GM12878 (cell line): ENCODE measurements around the gene OR2J1. TPM values are rescaled to one million over a fixed set of nuclear protein-coding genes. Genes with fewer than 3 reads are reported as not detected.
A peak's percentile ranks its signal among the peaks of the same experiment; 100 is the strongest.

Source experiments
- ATAC-seq: fragments of 200-7000 bp; cut with Tn5 transposase; 3 replicates; pipeline ENCODE4 v1.9.1; 2020; ENCODE audit warnings: mild to moderate bottlenecking, moderate library complexity
- Bru-seq: library from RNA; stranded (reverse); fragments of 400-500 nt; gene quantifications from one replicate; lab custom pipeline; 2021; lab: Mats Ljungman, UMichigan
- BruChase-seq, 2 experiments: library from RNA; stranded (reverse); fragments of 400-500 nt; gene quantifications; one replicate each; lab custom pipeline; 2021; lab: Mats Ljungman, UMichigan
- BruUV-seq: library from RNA; stranded (reverse); fragments of 400-500 nt; replicated peaks from 2 replicates; lab custom pipeline; 2021; lab: Mats Ljungman, UMichigan
- CTCF ChIA-PET: fragments of 300-600 bp; sonication (Branson Sonifier 250); formaldehyde crosslinking; extraction: SDS; loops from one replicate; lab custom pipeline; 2021; ENCODE audit warnings: inconsistent platforms; lab: Yijun Ruan, JAX
- POLR2A ChIA-PET: fragments of 350-600 bp; formaldehyde crosslinking; extraction: SDS; loops from one replicate; lab custom pipeline; 2021; ENCODE audit warnings: inconsistent platforms; lab: Charles Lee
- RAD21 ChIA-PET: fragments of 300-600 bp; sonication (Branson Sonifier 250); formaldehyde crosslinking; loops from one replicate; lab custom pipeline; 2023; ENCODE audit warnings: antibody characterized with exemption; ENCODE audit not compliant: unreplicated experiment; lab: Charles Lee
- SMC1A ChIA-PET: fragments of 300-600 bp; sonication (Branson Sonifier 250); formaldehyde crosslinking; loops from one replicate; lab custom pipeline; 2023; ENCODE audit not compliant: unreplicated experiment, uncharacterized antibody; lab: Charles Lee
- DNase-seq: peaks from one replicate; pipeline ENCODE4 v3.0.0-alpha.2; 2011; ENCODE audit warnings: low read depth, low spot score
- FAIRE-seq: peaks from 3 replicates; lab custom pipeline; 2011; peaks lifted over from hg19 to GRCh38; lab: Jason Lieb, UNC
- H2AFZ ChIP-seq: 2 replicates; pipeline ENCODE4 v1.6.0; 2011; ENCODE audit warnings: low read depth, low read length, control low read depth; ENCODE audit not compliant: control insufficient read depth
- H3K27ac ChIP-seq: 2 replicates; pipeline ENCODE4 v1.5.1; 2011; ENCODE audit warnings: control low read depth; ENCODE audit not compliant: control insufficient read depth, insufficient read depth
- H3K27me3 ChIP-seq, 2 experiments: replicated peaks in 1 of 2; 2 replicates each; pipeline versions ENCODE4 v1.6.0 to v1.6.1; 2011; ENCODE audit warnings: low read length in 1 of 2; ENCODE audit not compliant: control insufficient read depth in 2 of 2, insufficient read depth in 2 of 2
- H3K36me3 ChIP-seq, 2 experiments: 2 replicates each; pipeline ENCODE4 v1.5.1; 2011; ENCODE audit warnings: low read length in 1 of 2; ENCODE audit not compliant: control insufficient read depth in 2 of 2, insufficient read depth in 2 of 2
- H3K4me1 ChIP-seq: 2 replicates; pipeline ENCODE4 v1.6.1; 2011; ENCODE audit warnings: mild to moderate bottlenecking, low read length, moderate library complexity, mixed read lengths; ENCODE audit not compliant: control insufficient read depth, insufficient read depth
- H3K4me2 ChIP-seq: 2 replicates; pipeline ENCODE4 v1.6.0; 2011; ENCODE audit warnings: control low read depth; ENCODE audit not compliant: control insufficient read depth, insufficient read depth
- H3K4me3 ChIP-seq: fragments of 200-600 bp; sonication (generic); 2 replicates; pipeline ENCODE4 v1.5.1; 2016
- H3K79me2 ChIP-seq: 2 replicates; pipeline ENCODE4 v1.6.0; 2011; ENCODE audit warnings: low read length; ENCODE audit not compliant: control insufficient read depth, insufficient read depth
- H3K9ac ChIP-seq: 2 replicates; pipeline ENCODE4 v1.8.0; 2011; ENCODE audit warnings: low read length, control low read depth, mixed read lengths; ENCODE audit not compliant: control insufficient read depth, insufficient read depth
- H3K9me3 ChIP-seq: replicated peaks from 3 replicates; pipeline ENCODE4 v1.5.1; 2011; ENCODE audit warnings: mild to moderate bottlenecking, low read length; ENCODE audit not compliant: control insufficient read depth, insufficient read depth
- H4K20me1 ChIP-seq: 2 replicates; pipeline ENCODE4 v1.6.0; 2011; ENCODE audit not compliant: control insufficient read depth, insufficient read depth
- ASH2L ChIP-seq: fragments of 300-600, 200-600 bp; sonication (generic); IDR thresholded peaks from 2 replicates; pipeline ENCODE4 v1.6.1; 2017; ENCODE audit warnings: low read depth, mild to moderate bottlenecking, borderline replicate concordance
- CREB1 ChIP-seq: IDR thresholded peaks from 2 replicates; pipeline ENCODE4 v1.6.1; 2012; ENCODE audit warnings: low read depth, mild to moderate bottlenecking, inconsistent platforms
- ETV6 ChIP-seq, 2 experiments: fragments of 450-650 bp in 1 of 2; IDR thresholded peaks in 1 of 2; conservative IDR thresholded peaks in 1 of 2; 2 replicates each; pipeline ENCODE4 v1.6.1; 2014; ENCODE audit warnings: antibody characterized with exemption in 1 of 2, borderline replicate concordance in 1 of 2, low read depth in 1 of 2, mild to moderate bottlenecking in 1 of 2, moderate library complexity in 1 of 2
- GABPA ChIP-seq: IDR thresholded peaks from 2 replicates; pipeline ENCODE4 v1.6.1; 2014; ENCODE audit warnings: antibody characterized with exemption, low read depth, mild to moderate bottlenecking, inconsistent platforms
- JUND ChIP-seq: IDR thresholded peaks from 2 replicates; pipeline ENCODE4 v1.6.1; 2012; ENCODE audit warnings: low read depth, mild to moderate bottlenecking, low read length, improper control_type of control experiment, moderate library complexity
- MTA2 ChIP-seq: fragments of 450-650 bp; IDR thresholded peaks from 2 replicates; pipeline ENCODE4 v1.6.1; 2016; ENCODE audit warnings: low read depth, mild to moderate bottlenecking, moderate library complexity
- NFYB ChIP-seq: IDR thresholded peaks from 2 replicates; pipeline ENCODE4 v1.6.1; 2011; ENCODE audit warnings: low read depth, mild to moderate bottlenecking, low read length, improper control_type of control experiment, moderate library complexity; ENCODE audit not compliant: insufficient read depth
- NR2C2 ChIP-seq: IDR thresholded peaks from 2 replicates; pipeline ENCODE4 v1.6.1; 2011; ENCODE audit warnings: borderline replicate concordance, low read depth; ENCODE audit not compliant: control insufficient read depth, insufficient read length
- SMARCA5 ChIP-seq: fragments of 450-650 bp; IDR thresholded peaks from 2 replicates; pipeline ENCODE4 v1.6.1; 2017; ENCODE audit warnings: mild to moderate bottlenecking
- SP1 ChIP-seq: IDR thresholded peaks from one replicate; pipeline ENCODE4 v1.6.1; 2011; ENCODE audit warnings: low read depth, low read length
- TAF1 ChIP-seq: IDR thresholded peaks from 2 replicates; pipeline ENCODE4 v1.6.1; 2011; ENCODE audit warnings: mild to moderate bottlenecking, low read depth, low read length, borderline replicate concordance
- YY1 ChIP-seq: IDR thresholded peaks from 2 replicates; pipeline ENCODE4 v1.6.1; 2011; ENCODE audit warnings: low read depth, mild to moderate bottlenecking, low read length
- ZBED1 ChIP-seq: IDR thresholded peaks from 2 replicates; pipeline ENCODE4 v1.6.1; 2016; ENCODE audit warnings: borderline replicate concordance
- ZNF207 ChIP-seq: fragments of 450-650 bp; IDR thresholded peaks from 2 replicates; pipeline ENCODE4 v1.6.1; 2014; ENCODE audit warnings: antibody characterized with exemption, mild to moderate bottlenecking, borderline replicate concordance
- ZNF217 ChIP-seq: fragments of 450-650 bp; IDR thresholded peaks from 2 replicates; pipeline ENCODE4 v1.6.1; 2017; ENCODE audit warnings: antibody characterized with exemption, mild to moderate bottlenecking
- ZNF274 ChIP-seq: IDR thresholded peaks from one replicate; pipeline ENCODE4 v1.8.0; 2011; ENCODE audit not compliant: insufficient read length, insufficient read depth
- ZNF384 ChIP-seq: IDR thresholded peaks from 2 replicates; pipeline ENCODE4 v1.6.1; 2012; ENCODE audit warnings: low read depth, mild to moderate bottlenecking, low read length, improper control_type of control experiment, borderline replicate concordance
- ZZZ3 ChIP-seq: IDR thresholded peaks from 2 replicates; pipeline ENCODE4 v1.6.1; 2011; ENCODE audit warnings: low read depth; ENCODE audit not compliant: control insufficient read depth, insufficient read length
- WGBS: methylation state at CpG from one replicate; pipeline ENCODE4 v1.1.6; 2016; ENCODE audit warnings: low lambda C conversion rate; ENCODE audit not compliant: insufficient replicate concordance, insufficient coverage; ENCODE audit errors: missing lambda C conversion rate; 5-methylcytosine and 5-hydroxymethylcytosine counted together
- in situ Hi-C: fragments of 300-500 bp; cut with MboI; formaldehyde crosslinking; loops from 9 replicates; pipeline ENCODE4 v1.14.3; 2018; ENCODE audit warnings: mixed read lengths
- intact Hi-C: fragments of 100-400 bp; cut with micrococcal nuclease; formaldehyde crosslinking; loops from one replicate; pipeline ENCODE4 v1.14.2; 2022; ENCODE audit not compliant: unreplicated experiment
- long read RNA-seq, 2 experiments: library from polyadenylated mRNA; unstranded; transcript quantifications; one replicate each; pipeline ENCODE4 v2.0.0, GENCODE V29; 2019 to 2020
- polyA minus RNA-seq, 3 experiments: library from RNA; depleted of rRNA, polyadenylated mRNA; stranded (reverse); fragments of >200 nt; gene quantifications; 2 replicates each; pipeline ENCODE4 v1.2.3, GENCODE V29; 2011
- polyA plus RNA-seq, 11 experiments: library from polyadenylated mRNA; depleted of rRNA in 4 of 11; unstranded in 6 of 11; stranded (reverse) in 5 of 11; fragments of >200 nt; fragmentation: Nextera tagmentation in 4 of 11; fragmentation: Illumina TruSeq in 1 of 11; extraction: Ambion mirVana in 4 of 11; extraction: Trizol in 1 of 11; gene quantifications; 1 replicate in 1 of 11; 2 replicates in 10 of 11; pipeline versions ENCODE4 v1.2.1 to v1.2.3, GENCODE V29; 2011 to 2016; ENCODE audit warnings: inconsistent platforms in 2 of 11, missing spikeins in 2 of 11, low read depth in 1 of 11
- total RNA-seq, 4 experiments: library from RNA; depleted of rRNA in 3 of 4; stranded (reverse); fragments of >200 nt in 3 of 4; fragmentation: Illumina TruSeq in 1 of 4; extraction: Trizol in 1 of 4; gene quantifications; 2 replicates each; pipeline versions ENCODE4 v1.2.1 to v1.2.3, GENCODE V29; 2013 to 2021

The OR2J1 gene
- not detected in 2 replicates for total RNA-seq (2013; cell fraction: nucleolus; rRNA removed)
- total RNA-seq (2014; rRNA removed): not detected in 2 replicates
- total RNA-seq (2014; rRNA removed; fragmentation: Illumina TruSeq; extraction: Trizol): not detected in 2 replicates
- total RNA-seq (2021): not detected in 2 replicates
- not detected for polyA plus RNA-seq (2011; ENCODE audit: low read depth)
- polyA plus RNA-seq (2011; rRNA removed): not detected in 2 replicates
- polyA plus RNA-seq (2011; cell fraction: cytosol; rRNA removed): not detected in 2 replicates
- polyA plus RNA-seq (2011; cell fraction: nucleus; rRNA removed): not detected in 2 replicates
- not detected in 2 replicates for polyA plus RNA-seq (2012)
- polyA plus RNA-seq (2014; fragmentation: Illumina TruSeq; extraction: Trizol): not detected in 2 replicates
- polyA plus RNA-seq (2014; fragmentation: Nextera tagmentation; extraction: Ambion mirVana): not detected
- not detected in 2 replicates for polyA plus RNA-seq (2014; rRNA removed)
- not detected for polyA plus RNA-seq (2016; fragmentation: Nextera tagmentation; extraction: Ambion mirVana)
- not detected in 2 replicates for polyA minus RNA-seq (2011; rRNA and poly(A)+ RNA removed)
- not detected in 2 replicates for polyA minus RNA-seq (2011; cell fraction: cytosol; rRNA and poly(A)+ RNA removed)
- not detected in 2 replicates for polyA minus RNA-seq (2011; cell fraction: nucleus; rRNA and poly(A)+ RNA removed)
- Bru-seq, nascent RNA: not detected
- BruChase-seq, experiment 1, labeled RNA remaining after a 6-hour chase: percentile 15 among the genes with signal in this experiment
- BruChase-seq, experiment 2, labeled RNA remaining after a 2-hour chase: not detected
- long read RNA-seq, experiment 1: 0 reads
- long read RNA-seq, experiment 2: 0 reads

- H4K20me1 ChIP-seq: no peaks in the 10 kb centered on the region
- H3K4me2 ChIP-seq: no peak within 1 kb of the TSS
- RAD21 ChIA-PET: interaction anchor here (0.6 kb wide), 1 partner anchor 211 kb away, joined by 3 read pairs; no protein-coding TSS in a partner anchor
- in situ Hi-C loops: no loop called here
- TF ChIP-seq ZNF207: no peak
- TF ChIP-seq YY1: no peak
- no peak for TF ChIP-seq ETV6 (conservative IDR thresholded peaks at IDR 0.05 in 1 of 2, IDR thresholded peaks at IDR 0.05 in 1 of 2; ENCODE audit: borderline replicate concordance in 1 of 2, low read depth in 1 of 2)
- TF ChIP-seq NR2C2: no peak
- no peak for TF ChIP-seq ASH2L
- no peak for TF ChIP-seq ZZZ3
- TF ChIP-seq SMARCA5: no peak
- no peak for TF ChIP-seq NFYB
- no peak for TF ChIP-seq MTA2
- TF ChIP-seq CREB1: no peak
- TF ChIP-seq TAF1: no peak
- TF ChIP-seq ZBED1: no peak
- TF ChIP-seq SP1: no peak
- TF ChIP-seq ZNF384: no peak
- no peak for TF ChIP-seq ZNF217
- TF ChIP-seq GABPA: no peak
- no peak for TF ChIP-seq ZNF274
- no peak for TF ChIP-seq JUND
- H3K9me3 ChIP-seq: no peaks in the 10 kb centered on the region
- no peak for ATAC-seq
- WGBS: 3% methylated on average over 3 of the region's 3 CpGs
- no peaks in the 10 kb centered on the region for H3K36me3 ChIP-seq
- H3K27ac ChIP-seq: no peak within 1 kb of the TSS
- no peak for DNase-seq
- no peak within 1 kb of the TSS for H3K9ac ChIP-seq
- CTCF ChIA-PET: interaction anchor here (0.6 kb wide), 1 partner anchor 516 kb away, joined by 4 read pairs; no protein-coding TSS in a partner anchor
- H3K27me3 ChIP-seq: no peaks in the 10 kb centered on the region
- intact Hi-C loops: no loop called here
- POLR2A ChIA-PET: no interaction called here
- H3K4me1 ChIP-seq: no peaks in the 10 kb centered on the region
- no peak within 1 kb of the TSS for H3K4me3 ChIP-seq
- H3K79me2 ChIP-seq: no peaks in the 10 kb centered on the region
- SMC1A ChIA-PET: interaction anchor here (0.6 to 0.7 kb wide), 3 partner anchors 16 to 789 kb away, joined by 3 read pairs; no protein-coding TSS in a partner anchor
- no peak for FAIRE-seq
- no TSS peak for BruUV-seq
- no peak within 1 kb of the TSS for H2AFZ ChIP-seq
Measured at GRCh38 chr6:29099190-29099589, at the start of gene OR2J1. Gene OR2J1 (plus strand): TSS chr6:29099490. CDS start chr6:29100943, 1,453 bp downstream.
